Measurements from ENCODE around the gene PIM1.
"Not testable (repeated sequence)": the region's sequence is repeated elsewhere in the genome, so short reads cannot be mapped to it uniquely, and the experiment has no call there.

PIM1 gene

DNA sequence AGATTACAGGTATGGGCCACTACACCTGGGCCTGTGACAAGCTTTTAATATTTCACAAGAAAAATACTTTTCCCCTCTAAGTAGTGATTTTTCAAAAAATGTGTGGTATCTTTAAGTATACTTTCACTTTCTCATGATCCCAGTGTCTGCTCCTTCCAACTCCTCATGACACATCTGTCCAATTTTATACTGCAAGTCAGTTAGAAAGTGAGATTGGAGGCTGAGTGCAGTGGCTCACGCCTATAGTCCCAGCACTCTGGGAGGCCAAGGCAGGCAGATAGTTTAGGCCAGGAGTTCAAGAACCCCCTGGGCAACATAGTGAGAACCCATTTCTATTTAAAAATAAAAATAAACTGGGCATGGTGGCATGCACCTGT, 20.2 kb downstream of the PIM1 start:
- no peak for DNase-seq (ENCODE audit: low read depth)

DNA sequence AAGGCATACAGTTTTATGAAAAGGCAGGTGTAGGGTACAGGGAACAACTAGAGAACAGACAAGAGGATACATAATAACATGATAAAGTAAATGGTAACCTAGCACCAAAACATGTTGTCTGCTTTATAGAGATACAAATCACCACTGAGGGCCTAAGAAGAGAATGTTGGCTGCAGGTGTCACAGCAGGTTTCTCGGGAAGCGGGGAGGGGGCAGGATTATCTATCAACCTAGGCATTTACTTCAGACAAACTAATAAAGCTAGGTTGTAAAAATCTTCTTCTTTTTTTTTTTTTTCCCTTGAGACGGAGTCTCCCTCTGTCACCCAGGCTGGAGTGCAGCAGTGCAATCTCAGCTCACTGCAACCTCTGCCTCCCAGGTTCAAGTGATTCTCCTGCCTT, 22.7 kb downstream of the PIM1 start:
- DNase-seq (ENCODE audit: low read depth) = no peak

DNA sequence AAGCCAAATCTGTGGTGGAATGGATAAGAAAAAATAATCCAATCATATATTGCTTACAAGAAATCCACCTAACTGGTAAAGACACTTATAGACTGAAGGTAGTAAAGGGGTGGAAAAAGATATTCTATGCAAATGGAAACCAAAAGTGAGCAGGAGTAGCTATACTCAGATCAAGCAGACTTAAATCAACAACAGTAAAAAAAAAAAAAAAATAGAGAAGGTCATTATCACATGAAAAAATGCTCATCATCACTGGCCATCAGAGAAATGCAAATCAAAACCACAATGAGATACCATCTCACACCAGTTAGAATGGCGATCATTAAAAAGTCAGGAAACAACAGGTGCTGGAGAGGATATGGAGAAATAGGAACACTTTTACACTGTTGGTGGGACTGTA, 24.9 kb downstream of the PIM1 start:
- not testable (repeated sequence) for DNase-seq (ENCODE audit: low read depth)

DNA sequence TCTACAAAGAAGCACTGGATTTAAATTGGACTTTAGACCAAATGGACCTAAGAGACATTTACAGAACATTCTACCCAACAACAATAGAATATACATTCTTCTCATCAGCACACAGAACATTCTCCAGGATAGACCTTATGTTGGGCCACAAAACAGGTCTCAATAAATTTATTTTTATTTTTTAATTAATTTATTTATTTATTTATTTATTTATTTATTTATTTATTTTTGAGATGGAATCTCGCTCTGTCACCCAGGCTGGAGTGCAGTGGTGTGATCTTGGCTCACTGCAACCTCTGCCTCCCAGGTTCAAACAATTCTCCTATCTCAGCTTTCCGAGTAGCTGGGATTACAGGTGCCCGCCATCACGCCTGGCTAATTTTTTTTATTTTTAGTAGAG, 26.5 kb downstream of the PIM1 start:
- not testable (repeated sequence) for DNase-seq (ENCODE audit: low read depth)

DNA sequence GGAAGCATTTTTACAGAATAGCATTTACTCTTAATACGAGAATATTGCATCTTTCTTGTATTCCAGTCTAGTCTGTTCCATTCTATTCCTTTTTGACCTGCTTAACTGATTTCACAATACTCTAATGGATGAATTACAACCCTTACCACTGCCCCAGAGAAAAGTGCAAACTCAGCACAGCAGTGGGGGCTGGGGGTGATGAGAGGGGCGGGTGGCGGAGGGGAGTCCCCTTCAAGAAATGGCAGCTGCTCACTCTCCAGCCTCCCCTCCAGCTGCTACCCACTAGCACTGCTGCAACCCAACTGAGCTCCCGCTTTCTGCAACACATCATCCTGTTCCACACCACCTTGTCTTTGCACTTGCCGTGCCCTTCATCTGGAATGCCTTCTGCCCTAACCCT, 30.1 kb downstream of the PIM1 start:
- no peak for DNase-seq (ENCODE audit: low read depth)

DNA sequence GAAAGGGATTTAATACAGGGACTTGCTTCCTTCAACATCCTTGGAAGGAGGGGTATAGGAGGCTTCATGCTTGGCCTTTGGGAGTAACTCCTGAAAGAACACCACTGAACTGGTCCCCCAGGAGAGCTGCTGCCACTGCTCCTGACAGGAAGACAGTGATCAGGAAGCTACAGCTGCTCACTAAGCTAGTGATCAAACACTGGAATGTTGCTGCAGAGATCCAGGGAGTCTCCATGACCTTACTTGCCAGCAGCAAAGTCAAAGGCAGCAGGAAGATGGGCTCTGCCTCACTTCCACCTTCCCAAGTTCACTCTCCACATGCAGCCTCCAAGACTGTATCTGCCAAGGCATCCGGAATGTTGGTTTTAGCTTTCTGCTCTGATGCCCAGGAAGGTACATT, 31.8 kb downstream of the PIM1 start:
- DNase-seq (ENCODE audit: low read depth) = no peak

DNA sequence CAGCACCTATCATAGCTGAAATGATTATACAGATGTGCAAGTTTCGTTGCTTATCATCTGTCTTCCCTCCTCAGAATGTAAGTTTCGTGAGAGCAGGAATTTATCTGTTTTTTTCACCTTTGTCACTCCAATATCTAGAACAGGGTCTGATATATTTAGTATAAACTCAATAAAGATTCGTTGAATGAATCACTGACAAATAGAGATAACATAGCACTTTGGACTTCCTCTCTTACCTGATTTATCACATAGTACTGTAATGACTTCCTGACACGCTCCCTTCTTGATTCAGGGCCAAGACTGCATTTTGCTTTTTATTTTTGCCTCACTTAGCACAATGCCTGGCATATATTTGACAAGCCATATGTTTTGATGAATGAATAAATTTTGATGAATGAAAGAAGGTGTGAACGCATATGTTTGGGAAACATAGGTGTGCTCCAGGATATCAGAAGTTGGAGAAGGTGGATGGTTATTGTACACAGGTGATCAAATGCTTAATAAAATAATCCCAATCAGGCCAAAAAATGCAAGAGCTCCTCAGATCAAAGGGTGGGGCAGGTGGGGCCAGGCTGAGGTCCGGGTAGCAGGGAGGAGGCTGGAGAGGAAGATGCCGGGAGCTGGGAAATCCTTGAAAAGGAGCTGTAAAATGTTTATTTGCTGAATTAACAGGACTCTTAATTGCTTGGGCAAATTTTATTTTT, 33.0 kb downstream of the PIM1 start:
- no peak for DNase-seq (ENCODE audit: low read depth)

DNA sequence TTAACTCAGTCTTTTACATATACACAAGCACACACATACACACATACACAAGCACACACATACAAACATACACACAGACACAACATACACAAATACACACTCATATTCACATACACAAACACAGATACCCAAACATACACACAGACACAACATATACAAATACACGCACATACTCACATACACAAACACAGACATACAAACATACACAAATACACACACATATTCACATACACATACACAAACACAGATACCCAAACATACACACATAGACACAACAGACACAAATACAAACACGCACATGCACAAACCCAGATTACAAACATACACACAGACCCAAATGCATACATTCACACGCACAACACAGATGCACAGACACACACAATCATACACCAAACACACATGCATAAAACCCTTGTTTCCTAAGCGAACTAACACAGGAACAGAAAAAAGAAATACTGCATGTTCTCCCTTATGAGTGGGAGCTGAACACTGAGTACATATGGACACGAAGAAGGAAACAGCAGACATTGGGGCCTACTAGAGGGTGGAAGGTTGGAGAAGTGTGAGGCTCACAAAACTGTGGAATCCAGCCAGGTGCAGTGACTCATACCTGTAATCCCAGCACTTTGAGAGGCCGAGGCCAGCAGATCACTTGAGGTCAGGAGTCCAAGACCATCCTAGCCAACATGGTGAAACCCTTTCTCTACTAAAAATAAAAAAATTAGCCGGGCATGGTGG, 34.2 kb downstream of the PIM1 start:
- no peak for DNase-seq (ENCODE audit: low read depth)

DNA sequence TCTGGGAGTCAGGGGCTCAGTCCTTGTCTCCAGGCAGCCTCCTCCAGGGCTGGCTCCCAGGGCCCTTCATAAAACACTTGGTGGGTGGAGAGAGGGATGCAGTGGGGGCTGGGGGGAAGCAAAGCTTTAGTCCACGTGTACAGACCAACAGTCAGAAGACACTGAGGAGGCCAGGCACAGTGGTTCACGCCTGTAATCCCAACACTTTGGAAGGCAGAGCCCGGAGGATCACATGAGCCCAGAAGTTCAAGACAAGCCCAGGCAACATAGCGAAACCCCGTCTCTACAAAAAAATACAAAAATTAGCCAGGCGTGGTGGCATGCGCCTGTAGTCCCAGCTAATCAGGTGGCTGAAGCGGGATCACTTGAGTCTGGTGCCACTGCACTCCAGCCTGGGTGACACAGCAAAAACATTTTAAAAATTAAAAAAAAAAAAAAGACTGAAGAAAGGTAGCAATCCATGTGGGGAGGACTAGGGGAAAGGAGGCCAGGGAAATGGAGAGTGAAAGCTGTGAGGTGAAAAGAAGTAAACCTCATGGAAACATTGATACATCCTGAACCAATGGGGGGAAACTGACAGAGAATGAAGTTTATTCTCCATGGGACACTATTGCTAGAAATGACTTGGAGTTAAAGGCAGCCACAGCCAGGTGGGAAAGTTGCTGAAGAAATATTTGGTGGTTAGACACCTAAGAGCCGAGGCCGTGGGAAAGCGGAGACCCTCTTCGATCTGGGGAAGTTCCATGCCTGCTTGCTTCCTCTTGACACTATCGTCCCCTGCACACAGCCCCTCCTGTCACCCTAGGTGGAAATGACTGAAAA, 35.4 kb downstream of the PIM1 start:
- no peak for DNase-seq (ENCODE audit: low read depth)

DNA sequence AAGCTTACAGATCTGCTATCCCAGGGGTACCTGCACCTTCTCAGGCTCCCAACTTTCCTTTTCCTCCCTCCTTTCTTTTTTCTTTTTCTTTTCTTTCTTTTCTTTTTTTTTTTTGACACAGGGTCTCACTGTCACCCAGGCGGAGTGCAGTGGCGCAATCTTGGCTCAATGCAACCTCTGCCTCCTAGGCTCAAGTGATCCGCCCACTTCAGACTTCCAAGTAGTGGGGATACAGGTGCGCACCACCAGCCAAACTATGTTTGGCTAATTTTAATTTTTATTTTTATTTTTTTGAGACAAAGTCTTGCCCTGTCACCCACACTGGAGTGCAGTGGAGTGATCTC, 36.0 kb downstream of the PIM1 start:
- no peak for DNase-seq (ENCODE audit: low read depth)

DNA sequence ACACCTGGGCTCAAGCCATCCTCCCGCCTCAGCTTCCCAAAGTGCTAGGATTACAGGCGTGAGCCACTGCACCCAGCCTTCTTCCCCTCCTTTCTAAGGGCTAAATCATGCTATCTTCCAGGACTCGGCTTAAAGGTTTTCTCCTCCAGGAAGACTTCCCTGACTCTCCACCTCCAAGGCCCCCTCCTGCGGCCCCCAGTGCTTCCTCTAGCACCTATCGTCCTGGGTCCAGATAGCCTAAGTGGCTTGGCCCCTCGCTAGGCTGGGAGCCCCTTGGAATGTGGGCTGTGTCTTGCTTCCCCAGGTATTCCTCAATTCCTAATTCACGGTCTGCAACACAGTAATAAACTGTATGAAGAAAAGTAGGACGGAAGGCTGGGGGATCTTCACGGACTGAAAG, 36.7 kb downstream of the PIM1 start:
- DNase-seq (ENCODE audit: low read depth) = no peak

DNA sequence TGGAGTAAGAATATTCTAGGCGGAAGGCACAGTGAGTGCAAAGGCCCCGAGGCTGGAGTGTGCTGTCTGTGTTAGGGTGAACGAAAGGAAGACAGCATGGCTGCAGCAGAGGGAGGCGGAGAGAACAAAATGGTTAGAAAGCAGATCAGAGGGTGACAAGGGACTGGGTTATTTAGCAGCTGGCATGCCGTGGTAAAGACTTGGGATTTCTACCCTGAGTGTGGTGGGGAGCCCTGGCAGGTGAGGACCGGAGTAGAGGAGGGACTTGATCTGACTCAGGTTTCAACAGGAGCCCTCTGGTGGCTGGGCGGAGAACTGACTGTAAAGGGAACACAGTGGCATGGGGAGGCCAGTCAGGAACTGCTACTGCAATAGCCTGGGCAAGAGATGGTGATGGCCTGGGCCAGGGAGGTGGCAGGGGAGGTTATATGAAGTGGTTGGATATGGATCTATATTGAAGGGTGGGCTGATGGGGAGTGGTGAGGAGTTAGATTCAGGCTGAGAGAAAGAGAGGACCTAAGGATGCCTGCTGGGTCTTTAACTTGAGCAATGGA, 38.0 kb downstream of the PIM1 start:
- DNase-seq (ENCODE audit: low read depth) = peak; percentile 87

DNA sequence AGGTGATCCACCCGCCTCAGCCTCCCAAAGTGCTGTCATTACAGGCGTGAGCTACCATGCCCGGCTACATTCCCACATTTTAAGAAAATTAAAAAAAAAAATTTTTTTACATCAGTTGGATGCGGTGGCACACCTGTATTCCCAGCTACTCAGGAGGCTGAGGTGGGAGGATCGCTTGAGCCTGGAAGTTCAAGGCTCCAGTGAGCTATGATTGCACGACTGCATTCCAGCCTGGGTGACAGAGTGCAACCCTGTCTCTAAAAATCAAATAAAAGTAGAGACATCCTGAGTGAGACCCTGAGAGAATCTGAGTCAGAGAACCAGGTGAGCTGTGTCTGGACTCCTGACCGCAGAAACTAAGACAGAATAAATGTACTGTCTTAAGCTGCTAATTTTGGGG, 38.8 kb downstream of the PIM1 start:
- DNase-seq (ENCODE audit: low read depth) = no peak

DNA sequence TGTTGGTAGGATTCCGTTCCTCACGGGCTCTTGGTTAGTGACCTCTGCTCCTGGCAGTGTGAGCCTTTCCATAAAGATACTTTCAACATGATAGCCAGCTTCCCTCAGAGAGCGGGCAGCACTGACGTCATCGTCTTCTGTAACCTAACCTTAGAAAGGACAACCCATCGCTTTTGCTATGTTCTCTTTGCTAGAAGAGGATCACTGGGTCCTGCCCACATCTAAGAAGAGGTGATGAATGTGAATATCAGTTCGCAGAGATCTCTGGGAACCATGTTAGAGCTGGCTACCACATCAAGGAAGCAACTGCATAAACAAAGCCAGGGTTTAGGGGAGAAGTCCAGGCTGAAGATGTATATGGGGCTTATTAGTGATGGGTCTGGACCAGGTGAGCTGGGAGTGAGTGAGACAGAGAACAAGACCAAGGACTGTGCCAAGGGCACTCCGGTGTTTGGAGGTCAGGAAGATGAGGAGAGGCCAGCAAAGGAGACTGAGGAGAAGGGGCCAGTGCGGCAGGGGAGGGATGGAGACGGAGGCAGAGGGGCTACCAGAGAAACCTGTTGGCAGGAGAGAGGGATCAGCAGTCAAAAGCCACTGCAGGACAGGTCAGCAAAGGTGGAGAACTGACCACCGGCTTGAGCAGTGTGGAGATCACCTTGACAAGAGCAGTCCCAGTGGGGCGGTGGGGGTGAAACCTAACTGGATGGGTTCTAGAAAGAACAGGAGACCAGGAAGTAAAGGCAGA, 39.7 kb downstream of the PIM1 start:
- DNase-seq (ENCODE audit: low read depth) = peak; percentile 24

DNA sequence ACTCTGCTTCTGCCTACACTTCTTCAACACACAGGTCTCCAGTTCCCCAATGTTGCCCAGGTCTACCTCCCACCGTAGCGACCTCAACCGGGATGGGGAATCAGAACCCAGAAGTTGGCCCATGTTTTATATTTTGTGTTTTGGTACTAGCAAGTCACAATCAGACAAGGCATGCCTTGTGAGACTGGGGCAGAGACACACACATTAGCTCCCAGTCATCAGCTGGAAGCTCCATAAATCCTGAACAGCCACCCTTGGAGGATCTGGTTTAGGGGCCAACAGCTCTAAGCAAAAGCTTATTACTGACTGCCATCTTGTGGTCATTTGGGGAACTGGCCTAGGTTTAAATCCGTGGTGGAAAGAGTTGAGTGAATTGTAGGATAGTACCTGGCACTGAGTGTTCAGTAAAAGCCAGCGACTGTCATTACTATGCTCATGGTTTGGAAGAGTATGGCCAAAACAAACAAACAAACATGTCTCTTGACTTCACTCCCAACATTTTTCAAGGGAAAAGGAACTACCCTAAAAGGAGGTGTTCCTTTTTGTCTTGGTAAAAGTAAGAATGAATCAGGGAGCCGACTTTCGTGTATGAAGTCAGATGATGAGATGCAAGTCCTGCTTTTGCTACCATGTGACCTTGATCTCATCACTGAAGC, 40.5 kb downstream of the PIM1 start:
- peak; percentile 72 for DNase-seq (ENCODE audit: low read depth)

DNA sequence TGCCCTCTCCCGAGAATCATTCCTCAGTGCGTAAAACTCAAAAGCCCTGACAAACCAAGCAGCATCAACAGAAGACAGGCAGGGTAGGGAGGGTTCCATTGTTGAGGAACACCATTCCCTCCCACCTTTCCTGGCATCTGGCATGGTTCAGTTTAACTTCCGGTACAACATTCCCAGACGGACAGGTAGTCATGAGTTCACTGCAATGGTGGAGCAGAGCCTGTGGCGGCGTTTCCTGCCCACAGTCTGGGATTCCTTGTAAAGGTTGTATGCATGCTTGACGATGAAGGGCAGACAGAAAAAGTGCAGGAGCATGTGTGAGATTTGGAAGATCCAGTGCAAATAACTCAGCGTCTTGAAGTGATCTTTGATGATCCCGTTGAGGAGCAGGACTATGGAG, 42.3 kb downstream of the PIM1 start:
- no peak for DNase-seq (ENCODE audit: low read depth)

DNA sequence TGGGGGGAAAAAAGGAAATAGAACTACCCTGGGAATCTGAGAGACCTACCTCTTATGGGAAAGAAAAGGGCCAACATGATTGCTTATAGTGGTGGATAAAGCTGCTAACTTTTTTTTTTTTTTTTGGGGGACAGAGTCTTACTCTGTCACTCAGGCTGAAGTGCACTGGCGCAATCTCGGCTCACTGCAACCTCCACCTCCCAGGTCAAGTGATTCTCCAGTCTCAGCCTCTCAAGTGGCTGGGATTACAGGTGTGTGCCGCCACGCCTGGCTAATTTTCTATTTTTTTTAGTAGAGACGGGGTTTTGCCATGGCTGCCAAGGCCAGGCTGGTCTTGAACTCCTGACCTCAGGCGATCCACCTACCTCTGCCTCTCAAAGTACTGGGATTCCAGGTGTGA, 48.1 kb downstream of the PIM1 start:
- DNase-seq (ENCODE audit: low read depth) = no peak

DNA sequence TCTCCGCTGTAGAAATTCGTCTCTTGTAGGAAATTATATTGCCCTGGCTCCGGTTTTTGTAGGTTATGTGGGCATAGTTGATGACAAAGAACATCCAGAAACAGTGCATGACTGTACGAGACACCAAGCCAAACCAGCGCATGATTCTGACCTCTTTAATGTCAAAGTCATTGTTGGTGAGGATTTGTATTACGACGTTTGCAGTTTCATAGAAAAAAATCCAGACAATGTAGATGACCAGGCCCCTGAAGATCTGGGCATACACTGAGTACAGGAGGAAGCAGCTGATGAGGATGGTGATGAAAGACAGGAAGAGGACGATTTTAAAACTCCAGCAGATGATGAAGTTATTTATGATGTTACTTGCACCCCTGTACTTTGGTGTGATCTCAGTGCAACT, 48.6 kb downstream of the PIM1 start:
- no peak for DNase-seq (ENCODE audit: low read depth)

DNA sequence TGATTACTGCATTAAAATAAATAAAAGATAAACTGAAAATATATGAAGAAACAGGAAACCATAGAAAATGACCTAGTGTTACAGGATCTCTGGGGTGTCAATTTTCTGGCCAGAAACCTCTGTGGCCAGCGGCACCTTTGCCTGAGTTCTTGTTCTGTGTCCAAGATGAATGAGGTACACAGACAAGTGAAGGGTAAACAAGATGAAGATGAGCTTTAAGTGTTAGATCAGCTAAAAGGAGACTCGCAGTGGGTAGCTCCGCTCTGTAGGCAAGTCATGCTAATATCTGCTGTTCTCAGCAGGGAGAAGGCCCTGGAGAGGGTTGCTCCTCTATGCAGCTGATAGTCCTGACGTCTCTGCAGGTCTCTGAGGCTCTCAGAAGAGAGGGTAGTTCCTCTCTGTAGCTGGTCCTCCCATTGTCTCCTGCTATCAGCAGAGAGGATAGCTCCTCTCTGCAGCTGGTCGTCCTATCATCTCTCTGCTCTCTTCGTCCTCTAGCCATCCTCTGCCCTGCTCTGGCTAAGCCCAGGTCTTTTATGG, 51.7 kb downstream of the PIM1 start:
- DNase-seq (ENCODE audit: low read depth) = no peak

DNA sequence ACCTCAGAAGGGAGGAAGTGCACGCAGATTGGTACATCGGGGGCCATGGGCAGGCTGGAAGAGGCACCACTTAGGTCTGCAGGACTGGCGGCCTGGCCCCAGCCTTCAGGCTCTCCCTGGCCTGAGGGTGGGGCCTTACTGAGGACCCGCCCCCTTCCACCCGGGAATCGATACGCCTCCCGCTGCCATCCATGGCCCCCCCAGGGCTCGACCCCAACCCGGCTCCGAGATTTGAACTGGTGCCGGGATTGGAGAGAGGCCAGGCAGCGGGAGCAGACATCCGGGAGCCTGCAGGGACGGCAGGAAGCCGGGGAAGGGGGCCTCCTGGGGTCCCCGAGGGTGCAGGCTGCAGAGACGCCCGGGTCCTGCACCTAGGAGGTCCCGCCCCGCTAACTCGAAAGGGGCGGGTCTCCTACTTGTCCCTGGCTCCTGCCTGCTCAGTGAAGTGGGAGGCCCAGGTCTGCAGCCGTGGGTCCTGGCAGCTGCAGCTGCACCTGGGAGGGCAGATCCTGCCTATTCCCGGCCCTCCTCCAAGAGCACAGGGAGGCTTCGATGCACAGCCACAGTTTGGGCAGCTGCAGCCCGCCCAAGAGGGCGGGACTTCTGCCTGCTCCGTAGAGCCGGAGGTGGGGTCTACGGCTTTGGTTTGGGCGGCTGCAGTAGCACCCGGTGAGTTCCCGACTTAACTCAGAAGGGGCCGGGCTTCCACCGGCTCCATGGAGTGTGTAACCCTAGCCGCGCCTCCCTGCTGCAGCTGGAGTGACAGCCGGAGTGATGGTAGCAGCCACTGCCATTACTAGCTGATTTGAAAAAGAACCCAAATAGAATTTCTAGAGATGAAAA, 52.4 kb downstream of the PIM1 start:
- DNase-seq (ENCODE audit: low read depth) = no peak

Data from activated gamma-delta T cell treated with anti-CD3 and anti-CD28 coated beads, Interleukin-2, amount 50 U/mL, for 16 hours (primary cell).